GM19468 (cell line): Measurements from ENCODE around the gene CTNNBL1.
"Not testable (repeated sequence)": the region's sequence is repeated elsewhere in the genome, so short reads cannot be mapped to it uniquely, and the experiment has no call there.

Experiments used
- ATAC-seq: cut with Tn5 transposase; IDR thresholded peaks from one replicate; pipeline ENCODE4 v1.9.1; 2021; ENCODE audit warnings: mild to moderate bottlenecking, moderate library complexity, moderate number of reproducible peaks; ENCODE audit not compliant: unreplicated experiment; ENCODE audit errors: extremely low read depth

Gene CTNNBL1

DNA sequence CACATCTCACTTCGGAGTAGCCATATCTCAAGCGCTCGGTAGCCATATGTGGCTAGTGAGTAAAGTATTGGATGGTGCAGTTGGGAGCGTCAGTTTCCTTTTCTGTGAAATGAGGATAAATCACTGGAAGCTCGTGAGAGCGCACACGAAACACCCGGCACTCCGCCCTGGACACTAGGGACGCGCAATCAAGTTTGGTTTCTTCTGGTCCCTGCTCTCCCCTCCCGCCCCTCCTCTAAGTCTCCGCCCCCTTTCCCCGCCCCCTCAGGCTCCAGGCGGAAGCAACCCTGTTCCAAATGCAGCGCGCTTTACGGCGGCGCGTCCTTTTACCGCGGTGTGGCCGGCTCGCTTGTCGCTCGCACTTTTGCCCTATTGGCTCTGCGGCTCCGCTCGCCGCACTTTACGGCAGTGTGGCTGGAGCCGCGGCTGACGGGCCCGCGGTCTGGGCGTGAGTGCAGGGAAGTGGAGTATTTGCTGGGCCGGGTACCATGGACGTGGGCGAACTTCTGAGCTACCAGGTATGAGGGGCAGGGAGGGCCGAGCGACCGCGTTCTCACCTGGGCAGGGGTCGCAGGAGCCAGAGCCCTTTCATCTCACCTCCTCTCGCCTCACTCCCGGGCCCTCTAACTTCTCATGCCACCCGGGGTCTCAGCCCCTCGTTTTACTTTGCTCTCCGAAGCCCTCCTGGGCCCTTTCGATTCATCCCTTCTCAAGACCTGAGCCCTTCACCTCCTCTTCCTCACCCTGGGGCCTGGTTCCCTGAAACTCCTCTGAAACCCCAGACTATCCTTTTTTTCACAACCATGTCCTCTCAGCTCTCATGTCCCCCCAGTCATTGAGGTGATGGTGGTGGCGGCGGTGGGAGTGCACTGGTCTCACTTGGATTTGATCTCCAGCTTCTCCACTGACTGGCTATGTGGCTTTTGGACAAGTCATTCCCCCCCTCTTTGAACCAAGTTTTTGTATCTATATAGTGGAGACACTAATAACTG, at the start of gene CTNNBL1:
CTNNBL1 (plus strand) TSS at position 396 of the 992 bp plus-strand sequence; CDS start at position 489, 93 bp downstream.
- peak; percentile 63 for ATAC-seq

- ATAC-seq = no peak
Observed at GRCh38 chr20:37644605-37645004, 49.2 kb upstream of the CTNNBL1 start.

DNA sequence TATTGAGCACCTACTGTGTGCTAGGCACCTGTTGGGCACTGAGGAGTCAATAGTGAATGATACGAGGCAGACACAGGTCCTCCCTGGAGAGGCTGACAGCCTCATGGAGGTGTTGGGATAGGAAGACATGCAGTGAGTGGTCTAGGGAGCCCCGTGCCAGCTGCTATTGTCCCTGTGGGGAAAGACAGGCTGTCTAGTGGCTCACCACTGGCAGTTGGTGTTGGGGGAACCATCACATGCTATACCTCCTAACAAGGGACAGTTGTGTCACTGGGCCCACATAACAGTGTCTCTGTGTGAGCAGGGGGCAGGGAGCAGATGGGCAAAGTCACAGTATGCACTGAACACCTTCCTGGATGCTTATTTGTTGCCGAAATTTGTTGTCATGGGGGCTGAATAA, 45.9 kb upstream of the CTNNBL1 start:
- no peak for ATAC-seq

- no peak for ATAC-seq
Observed at GRCh38 chr20:37649017-37649416, 44.8 kb upstream of the CTNNBL1 start.

DNA sequence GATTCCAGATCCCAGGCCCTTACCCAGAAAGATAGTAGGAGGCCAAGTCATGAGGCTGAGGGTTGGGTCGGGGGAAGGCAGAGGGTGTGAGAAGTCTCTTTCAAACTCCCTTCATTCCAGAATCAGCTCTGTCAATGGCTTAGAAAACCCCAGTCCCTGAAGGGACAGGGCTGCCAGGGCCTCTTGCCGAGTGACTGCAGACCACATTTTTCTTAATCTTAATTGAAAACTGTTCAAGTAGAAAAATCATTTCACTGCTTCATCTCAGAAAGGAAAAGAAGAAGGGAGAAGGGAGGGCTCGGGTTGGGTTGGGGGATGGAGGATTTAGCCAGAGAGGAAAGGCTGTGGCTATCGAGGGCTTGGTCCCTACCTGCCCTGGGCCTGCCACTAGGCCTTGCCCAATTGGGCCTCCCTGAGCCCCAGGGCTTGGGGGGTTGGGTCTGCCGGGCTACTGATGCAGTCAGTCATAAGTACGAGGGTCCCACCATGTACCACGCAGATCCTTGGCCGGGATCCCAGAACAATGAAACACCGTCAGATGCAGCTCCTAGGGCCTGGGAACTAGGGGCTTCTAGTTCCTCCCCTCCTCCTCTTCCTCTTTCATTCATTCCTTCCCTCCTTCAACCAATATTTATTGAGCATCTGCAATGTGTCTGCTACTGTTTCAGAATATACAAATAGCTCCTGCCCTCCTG, 44.0 kb upstream of the CTNNBL1 start:
- ATAC-seq = no peak

- no peak for ATAC-seq
Observed at GRCh38 chr20:37650661-37651060, 43.2 kb upstream of the CTNNBL1 start.

DNA sequence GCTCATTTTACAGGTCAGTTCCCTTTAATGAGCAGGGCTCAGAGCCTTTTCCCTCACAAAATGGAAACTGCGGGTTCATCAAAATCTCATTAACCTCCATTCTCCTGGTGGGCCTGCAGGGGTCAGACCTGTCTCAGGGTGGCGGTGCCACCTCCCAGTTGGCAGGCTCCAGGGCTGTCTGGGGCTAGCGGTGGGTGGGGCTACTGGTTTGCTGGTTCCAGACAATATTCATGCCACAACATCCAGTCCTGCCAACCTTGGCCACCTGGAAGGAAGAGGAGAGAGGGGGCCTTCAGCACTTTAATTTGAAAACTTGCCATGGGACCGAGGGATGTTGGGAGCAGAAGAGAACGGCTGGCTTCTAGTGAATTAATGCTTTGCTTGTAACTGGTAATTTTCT, 41.9 kb upstream of the CTNNBL1 start:
- ATAC-seq = no peak

DNA sequence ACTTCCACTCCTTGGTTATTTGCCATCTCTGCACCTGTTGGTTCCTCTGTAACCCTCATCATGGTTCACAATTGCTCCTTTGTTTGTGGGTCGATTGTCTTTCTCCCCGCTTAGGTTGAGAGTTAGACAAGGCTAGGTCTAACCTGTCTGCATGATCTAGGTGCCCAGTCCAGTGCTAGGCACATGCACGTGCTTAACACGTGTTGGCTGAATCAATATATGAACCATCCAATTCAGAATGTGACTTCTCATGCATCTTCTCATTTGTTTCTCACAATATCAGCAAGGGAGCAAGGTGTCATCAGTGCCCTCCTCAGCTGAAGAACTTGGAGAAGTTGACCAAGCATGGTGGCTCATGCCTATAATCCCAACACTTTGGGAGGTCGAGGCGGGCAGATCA, 36.9 kb upstream of the CTNNBL1 start:
- ATAC-seq = no peak

- ATAC-seq = no peak
Observed at GRCh38 chr20:37657924-37658804, 35.7 kb upstream of the CTNNBL1 start.

DNA sequence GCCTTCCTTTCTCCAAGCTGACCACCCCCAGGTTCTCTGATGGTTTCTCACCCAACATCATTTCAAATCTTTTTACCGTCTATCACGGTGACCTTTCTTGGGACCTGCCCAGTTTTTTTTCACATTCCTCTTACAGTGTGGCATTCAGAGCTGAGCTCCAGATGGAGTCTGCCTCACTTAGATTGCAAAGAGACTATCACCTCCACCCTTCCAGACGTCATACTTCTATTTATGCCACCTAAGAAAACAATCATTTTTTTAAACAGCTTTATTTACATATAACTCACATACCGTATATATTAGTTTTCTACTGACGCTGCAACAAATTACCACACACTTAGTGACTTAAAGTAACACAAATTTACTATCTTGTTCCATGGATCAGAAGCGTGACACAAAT, 32.3 kb upstream of the CTNNBL1 start:
- no peak for ATAC-seq

- no peak for ATAC-seq
Observed at GRCh38 chr20:37662308-37662707, 31.5 kb upstream of the CTNNBL1 start.

- ATAC-seq = not testable (repeated sequence)
Observed at GRCh38 chr20:37664595-37664994, 29.2 kb upstream of the CTNNBL1 start.

DNA sequence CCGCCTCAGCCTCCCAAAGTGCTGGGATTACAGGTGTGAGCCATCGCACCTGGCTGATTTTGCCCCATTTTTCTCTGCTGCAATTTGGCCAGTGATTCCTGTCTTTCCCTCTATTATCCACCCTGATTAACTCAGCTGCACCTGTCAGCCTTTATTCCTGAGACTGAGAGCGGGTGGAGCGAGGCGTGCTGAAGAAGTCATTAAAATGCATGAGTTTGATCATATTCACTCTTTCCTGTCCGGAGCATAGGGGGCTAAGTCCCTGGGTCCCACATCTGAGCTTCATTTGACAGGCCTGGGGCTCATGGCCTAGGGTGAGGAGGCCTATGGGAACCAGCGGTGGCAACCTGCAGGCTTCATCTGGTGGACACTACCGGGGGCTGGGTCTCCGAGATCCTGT, 25.7 kb upstream of the CTNNBL1 start:
- no peak for ATAC-seq

DNA sequence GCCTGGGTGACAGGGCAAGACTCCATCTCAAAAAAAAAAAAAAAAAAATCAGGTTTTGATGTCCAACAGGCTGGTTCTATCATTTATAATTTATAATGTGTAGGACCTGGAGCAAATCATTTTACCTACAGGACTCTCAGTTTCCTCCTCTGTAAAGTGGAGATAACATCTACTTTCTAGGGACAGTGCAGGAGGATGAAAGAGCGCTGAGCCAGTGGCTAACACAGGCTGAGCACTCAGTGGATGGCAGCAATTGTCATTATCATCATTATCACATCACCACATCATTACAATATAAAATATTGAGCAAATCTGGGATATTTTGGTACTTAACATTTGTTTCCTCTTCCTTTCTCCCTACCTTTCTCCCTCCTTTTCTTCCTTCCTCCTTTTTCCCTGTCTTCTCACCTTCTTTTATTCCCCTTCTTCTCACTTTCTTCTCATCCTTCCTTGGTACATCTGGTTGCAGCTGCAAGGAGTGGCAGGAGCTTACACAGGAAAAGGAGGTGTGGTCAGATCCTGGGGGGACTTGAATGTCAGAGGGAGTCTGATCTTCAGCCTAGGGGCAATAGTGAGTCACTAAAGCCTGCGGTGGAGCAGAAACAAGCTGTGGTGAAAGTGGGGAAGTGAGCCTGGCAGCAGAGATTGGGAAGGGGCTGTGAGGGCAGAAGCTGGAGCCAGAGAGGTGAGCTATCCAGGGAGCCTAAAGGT, 24.6 kb upstream of the CTNNBL1 start:
- ATAC-seq = no peak

- no peak for ATAC-seq
Observed at GRCh38 chr20:37669773-37670236, 24.0 kb upstream of the CTNNBL1 start.

DNA sequence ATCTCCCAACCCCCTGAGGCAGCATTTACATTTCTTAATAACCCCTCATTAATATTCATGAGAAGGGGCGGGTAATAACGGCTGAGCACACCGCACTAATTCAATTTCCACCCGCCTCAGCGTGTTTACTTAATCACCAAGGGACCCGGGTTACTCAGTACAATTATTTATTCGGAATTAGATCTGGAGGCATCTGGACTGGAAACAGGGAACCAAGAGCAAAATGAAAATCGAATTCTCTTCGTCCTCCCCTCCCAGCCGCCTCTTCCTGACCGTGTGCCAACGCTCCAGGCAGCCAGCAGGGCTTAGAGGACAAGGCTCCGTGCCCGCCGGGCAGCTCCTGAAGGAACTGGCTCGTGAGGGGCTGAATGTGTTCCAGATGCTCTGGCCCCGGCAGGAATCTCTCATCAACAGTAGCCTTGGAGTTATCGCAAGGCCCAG, 23.5 kb upstream of the CTNNBL1 start:
- ATAC-seq = no peak

DNA sequence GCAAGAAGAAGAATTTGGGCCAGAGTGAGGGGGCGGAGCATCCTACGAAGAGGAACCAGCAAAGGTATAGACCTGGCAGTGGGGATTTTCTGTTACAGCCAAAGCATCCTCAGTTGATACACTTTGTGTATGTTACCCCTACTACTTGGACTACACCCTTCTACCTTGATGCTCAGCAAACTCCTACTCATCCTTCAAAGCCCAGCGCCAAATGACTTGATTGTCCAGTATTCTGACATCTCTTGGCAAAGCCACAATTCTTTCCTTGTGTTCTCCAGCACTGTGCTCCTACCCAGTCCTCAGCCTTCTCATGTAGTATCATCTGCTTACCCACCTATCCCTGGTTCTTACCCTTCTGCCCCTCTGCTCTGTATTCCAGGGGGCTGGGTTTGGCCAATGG, 21.7 kb upstream of the CTNNBL1 start:
- no peak for ATAC-seq

- ATAC-seq = no peak
Observed at GRCh38 chr20:37673444-37673843, 20.4 kb upstream of the CTNNBL1 start.

GRCh38 chr20:37676440-37676839, 17.4 kb upstream of the CTNNBL1 start:
- ATAC-seq = no peak
